Bronchial epithelial cell (primary cell): Measurements from ENCODE around the gene PAM. TPM values are rescaled to one million over a fixed set of nuclear protein-coding genes. Genes with fewer than 3 reads are reported as not detected.
"Not testable (repeated sequence)": the region's sequence is repeated elsewhere in the genome, so short reads cannot be mapped to it uniquely, and the experiment has no call there.

Source experiments
- DNase-seq: peaks from one replicate; pipeline ENCODE4 v3.0.0-alpha.2; 2010; ENCODE audit warnings: low read depth
- FAIRE-seq: peaks from 2 replicates; lab custom pipeline; 2011; peaks lifted over from hg19 to GRCh38; lab: Jason Lieb, UNC
- H3K27me3 ChIP-seq: 2 replicates; pipeline ENCODE4 v1.5.1; 2011; ENCODE audit warnings: low read length; ENCODE audit not compliant: control insufficient read depth, insufficient read depth
- H3K36me3 ChIP-seq: 2 replicates; pipeline ENCODE4 v1.5.1; 2011; ENCODE audit warnings: low read length; ENCODE audit not compliant: control insufficient read depth, insufficient read depth
- H3K4me3 ChIP-seq: 2 replicates; pipeline ENCODE4 v1.5.1; 2011; ENCODE audit warnings: mild to moderate bottlenecking, low read depth, low read length, control low read depth
- CTCF ChIP-seq: IDR thresholded peaks from 2 replicates; pipeline ENCODE4 v1.5.1; 2011; ENCODE audit warnings: mild to moderate bottlenecking, moderate library complexity, low read length, control low read depth, inconsistent platforms; ENCODE audit not compliant: insufficient read depth, severe bottlenecking
- total RNA-seq: library from RNA; depleted of rRNA; stranded (reverse); fragments of >200 nt; gene quantifications from 2 replicates; pipeline ENCODE4 v1.2.1, GENCODE V29; 2014

Gene PAM
- total RNA-seq, 1 donor from 2014 or later, result 68.4 TPM

- DNase-seq, result no peak
- Histone ChIP-seq H3K36me3 (no peaks in the 10 kb centered on the region), H3K4me3 (no peak overlapping the region), H3K27me3 (no peaks in the 10 kb centered on the region)
- TF ChIP-seq CTCF, result no peak
- no peak for FAIRE-seq
These were observed 11.4 kb downstream of the PAM start for GRCh38 chr5:102766295-102767090.

- DNase-seq (no peak), FAIRE-seq (no peak)
- TF ChIP-seq CTCF, result no peak
- H3K27me3 ChIP-seq, result no peaks in the 10 kb centered on the region
- no peak overlapping the region for H3K4me3 ChIP-seq
- no peaks in the 10 kb centered on the region for H3K36me3 ChIP-seq
These were observed 12.8 kb downstream of the PAM start for GRCh38 chr5:102767862-102768261.

GRCh38 chr5:102770803-102771202 lies 15.7 kb downstream of the PAM start:
- Histone ChIP-seq H3K36me3 (no peaks in the 10 kb centered on the region), H3K4me3 (no peak overlapping the region), H3K27me3 (no peaks in the 10 kb centered on the region)
- FAIRE-seq (no peak), DNase-seq (no peak)
- TF ChIP-seq CTCF, result no peak

GRCh38 chr5:102771435-102771834 lies 16.3 kb downstream of the PAM start:
- no peaks in the 10 kb centered on the region for H3K27me3 ChIP-seq
- no peak for TF ChIP-seq CTCF
- no peak for FAIRE-seq

GRCh38 chr5:102772273-102772672 lies 17.2 kb downstream of the PAM start:
- no peaks in the 10 kb centered on the region for H3K27me3 ChIP-seq
- no peaks in the 10 kb centered on the region for H3K36me3 ChIP-seq
- DNase-seq (no peak), FAIRE-seq (no peak)
- no peak for TF ChIP-seq CTCF
- no peak overlapping the region for H3K4me3 ChIP-seq

More at GRCh38 chr5:102771435-102771834, 16.3 kb downstream of the PAM start:
- Histone ChIP-seq H3K36me3 (no peaks in the 10 kb centered on the region), H3K4me3 (no peak overlapping the region)
- no peak for DNase-seq

GRCh38 chr5:102773133-102773532 lies 18.0 kb downstream of the PAM start:
- Histone ChIP-seq H3K27me3 (no peaks in the 10 kb centered on the region), H3K36me3 (no peaks in the 10 kb centered on the region), H3K4me3 (no peak overlapping the region)
- FAIRE-seq (no peak), DNase-seq (no peak)
- no peak for TF ChIP-seq CTCF

GRCh38 chr5:102775756-102776155 lies 20.7 kb downstream of the PAM start:
- not testable (repeated sequence) for DNase-seq, FAIRE-seq

More at GRCh38 chr5:102775756-102776155, 20.7 kb downstream of the PAM start:
- not testable (repeated sequence) for H3K36me3 ChIP-seq, H3K4me3 ChIP-seq, H3K27me3 ChIP-seq
